ENCODE measurements around the gene TBC1D30.

The TBC1D30 gene

GRCh38 chr12:64864319-64864718, 39.9 kb downstream of the TBC1D30 start:
- no peak for DNase-seq

GRCh38 chr12:64875186-64875585, 50.7 kb downstream of the TBC1D30 start:
- DNase-seq, result no peak

GRCh38 chr12:64876388-64877071, 52.1 kb downstream of the TBC1D30 start:
- no peak for DNase-seq

- no peak for DNase-seq
These were observed 53.0 kb downstream of the TBC1D30 start for GRCh38 chr12:64877363-64878004.

- no peak for DNase-seq
These were observed 58.2 kb downstream of the TBC1D30 start for GRCh38 chr12:64882687-64883086.

- DNase-seq, result no peak
These were observed 59.1 kb downstream of the TBC1D30 start for GRCh38 chr12:64883264-64884163.

- no peak for DNase-seq
These were observed 59.7 kb downstream of the TBC1D30 start for GRCh38 chr12:64884164-64884542.

GRCh38 chr12:64884728-64885127, 60.3 kb downstream of the TBC1D30 start:
- DNase-seq, result no peak

- DNase-seq, result no peak
These were observed 65.2 kb downstream of the TBC1D30 start for GRCh38 chr12:64889434-64890216.

GRCh38 chr12:64890873-64891468, 66.5 kb downstream of the TBC1D30 start:
- DNase-seq, result no peak

GRCh38 chr12:64891629-64892028, 67.2 kb downstream of the TBC1D30 start:
- DNase-seq, result no peak

GRCh38 chr12:64892561-64892960, 68.1 kb downstream of the TBC1D30 start:
- DNase-seq, result no peak

- DNase-seq, result no peak
These were observed 69.5 kb downstream of the TBC1D30 start for GRCh38 chr12:64893961-64894360.

GRCh38 chr12:64894827-64895475, 70.5 kb downstream of the TBC1D30 start:
- DNase-seq, result no peak

- no peak for DNase-seq
These were observed 71.1 kb downstream of the TBC1D30 start for GRCh38 chr12:64895526-64895925.

GRCh38 chr12:64900540-64900939, 76.1 kb downstream of the TBC1D30 start:
- DNase-seq, result no peak

- DNase-seq, result no peak
These were observed 79.2 kb downstream of the TBC1D30 start for GRCh38 chr12:64903479-64904152.

GRCh38 chr12:64907097-64907496, 82.7 kb downstream of the TBC1D30 start:
- DNase-seq, result no peak

GRCh38 chr12:64909124-64909523, 84.7 kb downstream of the TBC1D30 start:
- no peak for DNase-seq

GRCh38 chr12:64911081-64911480, 86.6 kb downstream of the TBC1D30 start:
- no peak for DNase-seq

GRCh38 chr12:64911912-64912311, 87.5 kb downstream of the TBC1D30 start:
- DNase-seq, result no peak
